Endodermal cell (in vitro differentiated cells): ENCODE data around the gene GAA. TPM values are rescaled to one million over a fixed set of nuclear protein-coding genes. Genes with fewer than 3 reads are reported as not detected.

Experiments used
- DNase-seq: peaks from one replicate; pipeline ENCODE4 v3.0.0-alpha.2; 2017
- H3K27ac ChIP-seq: 2 replicates; pipeline ENCODE4 v1.5.1; 2013; ENCODE audit warnings: mild to moderate bottlenecking, low read depth, low read length, moderate library complexity
- H3K27me3 ChIP-seq: 2 replicates; pipeline ENCODE4 v1.6.1; 2013; ENCODE audit warnings: mild to moderate bottlenecking, low read length, moderate library complexity; ENCODE audit not compliant: insufficient read depth, control insufficient read depth, poor library complexity, severe bottlenecking
- H3K36me3 ChIP-seq: 2 replicates; pipeline ENCODE4 v1.7.0; 2013; ENCODE audit warnings: mild to moderate bottlenecking, low read length, moderate library complexity; ENCODE audit not compliant: control insufficient read depth, insufficient read depth
- H3K4me1 ChIP-seq: one replicate; pipeline ENCODE4 v1.7.0; 2013; ENCODE audit warnings: low read length; ENCODE audit not compliant: control insufficient read depth, insufficient read depth
- H3K4me3 ChIP-seq: 2 replicates; pipeline ENCODE4 v1.5.1; 2013; ENCODE audit warnings: mild to moderate bottlenecking, low read length, moderate library complexity
- H3K9ac ChIP-seq: 2 replicates; pipeline ENCODE4 v1.6.1; 2013; ENCODE audit warnings: mild to moderate bottlenecking, low read length, moderate library complexity; ENCODE audit not compliant: poor library complexity, severe bottlenecking; ENCODE audit errors: extremely low read depth
- H3K9me3 ChIP-seq: 2 replicates; pipeline ENCODE4 v1.6.1; 2013; ENCODE audit warnings: mild to moderate bottlenecking, low read length, moderate library complexity; ENCODE audit not compliant: control insufficient read depth
- H3K27ac Mint-ChIP-seq: 2 replicates; pipeline ENCODE4 v1.8.0; 2020; ENCODE audit warnings: mixed read lengths
- H3K27me3 Mint-ChIP-seq: 2 replicates; pipeline ENCODE4 v1.8.0; 2021; ENCODE audit warnings: mild to moderate bottlenecking, mixed read lengths; ENCODE audit not compliant: insufficient read depth
- H3K36me3 Mint-ChIP-seq: 2 replicates; pipeline ENCODE4 v1.8.0; 2020; ENCODE audit warnings: low read depth, mixed read lengths
- H3K4me1 Mint-ChIP-seq: 2 replicates; pipeline ENCODE4 v1.8.0; 2020; ENCODE audit warnings: mixed read lengths
- H3K4me3 Mint-ChIP-seq: 2 replicates; pipeline ENCODE4 v1.8.0; 2020; ENCODE audit warnings: mild to moderate bottlenecking, moderate library complexity, mixed read lengths
- H3K9me3 Mint-ChIP-seq: 2 replicates; pipeline ENCODE4 v1.8.0; 2020; ENCODE audit warnings: mild to moderate bottlenecking, mixed read lengths
- WGBS, 2 experiments: methylation state at CpG; one replicate each; pipeline versions ENCODE4 v1.1.5 to v1.1.7; 2013; ENCODE audit warnings: missing lambda C conversion rate in 2 of 2, mixed read lengths in 1 of 2; ENCODE audit not compliant: insufficient coverage in 1 of 2, insufficient read length in 1 of 2; 5-methylcytosine and 5-hydroxymethylcytosine counted together
- total RNA-seq, 2 donors: library from RNA; stranded (reverse); fragmentation: NEBNext Ultra II Directional in 1 of 2; extraction: Animal tissue kit (Norgen Biotek cat#: 25700) in 1 of 2; gene quantifications; 2 replicates in 1 of 2; 3 replicates in 1 of 2; pipeline ENCODE4 v1.2.1, GENCODE V29; 2021
- TF ChIP-seq, protein P1 (sequence below): fragments of 200-600 bp; sonication (generic); conservative IDR thresholded peaks from 2 replicates; pipeline ENCODE4 v1.5.0; 2021; ENCODE audit warnings: antibody characterized with exemption, mild to moderate bottlenecking

GAA gene
- total RNA-seq, 2 donors from 2014 or later = 46.4 to 72.3 TPM

GRCh38 chr17:80080081-80080480, 21.3 kb upstream of the GAA start:
- H3K9me3 ChIP-seq = peaks cover 4% of the 10 kb centered on the region
- H3K4me1 ChIP-seq = no peaks in the 10 kb centered on the region
- Mint-ChIP-seq H3K9me3 (peaks cover 5% of the 10 kb centered on the region), H3K36me3 (peaks cover 7% of the 10 kb centered on the region), H3K27ac (no peak overlapping the region), H3K27me3 (no peaks in the 10 kb centered on the region), H3K4me1 (peaks cover 1% of the 10 kb centered on the region), H3K4me3 (no peak overlapping the region)
- no peak overlapping the region for H3K4me3 ChIP-seq
- TF ChIP-seq, protein P1, sequence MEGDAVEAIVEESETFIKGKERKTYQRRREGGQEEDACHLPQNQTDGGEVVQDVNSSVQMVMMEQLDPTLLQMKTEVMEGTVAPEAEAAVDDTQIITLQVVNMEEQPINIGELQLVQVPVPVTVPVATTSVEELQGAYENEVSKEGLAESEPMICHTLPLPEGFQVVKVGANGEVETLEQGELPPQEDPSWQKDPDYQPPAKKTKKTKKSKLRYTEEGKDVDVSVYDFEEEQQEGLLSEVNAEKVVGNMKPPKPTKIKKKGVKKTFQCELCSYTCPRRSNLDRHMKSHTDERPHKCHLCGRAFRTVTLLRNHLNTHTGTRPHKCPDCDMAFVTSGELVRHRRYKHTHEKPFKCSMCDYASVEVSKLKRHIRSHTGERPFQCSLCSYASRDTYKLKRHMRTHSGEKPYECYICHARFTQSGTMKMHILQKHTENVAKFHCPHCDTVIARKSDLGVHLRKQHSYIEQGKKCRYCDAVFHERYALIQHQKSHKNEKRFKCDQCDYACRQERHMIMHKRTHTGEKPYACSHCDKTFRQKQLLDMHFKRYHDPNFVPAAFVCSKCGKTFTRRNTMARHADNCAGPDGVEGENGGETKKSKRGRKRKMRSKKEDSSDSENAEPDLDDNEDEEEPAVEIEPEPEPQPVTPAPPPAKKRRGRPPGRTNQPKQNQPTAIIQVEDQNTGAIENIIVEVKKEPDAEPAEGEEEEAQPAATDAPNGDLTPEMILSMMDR = no peak
- no peak overlapping the region for H3K27ac ChIP-seq
- H3K9ac ChIP-seq = no peak overlapping the region
- 91 to 92% methylated on average over 4 to 5 of the region's 6 CpGs for WGBS, 2 experiments
- H3K36me3 ChIP-seq = no peaks in the 10 kb centered on the region
- no peaks in the 10 kb centered on the region for H3K27me3 ChIP-seq
- no peak for DNase-seq

DNA sequence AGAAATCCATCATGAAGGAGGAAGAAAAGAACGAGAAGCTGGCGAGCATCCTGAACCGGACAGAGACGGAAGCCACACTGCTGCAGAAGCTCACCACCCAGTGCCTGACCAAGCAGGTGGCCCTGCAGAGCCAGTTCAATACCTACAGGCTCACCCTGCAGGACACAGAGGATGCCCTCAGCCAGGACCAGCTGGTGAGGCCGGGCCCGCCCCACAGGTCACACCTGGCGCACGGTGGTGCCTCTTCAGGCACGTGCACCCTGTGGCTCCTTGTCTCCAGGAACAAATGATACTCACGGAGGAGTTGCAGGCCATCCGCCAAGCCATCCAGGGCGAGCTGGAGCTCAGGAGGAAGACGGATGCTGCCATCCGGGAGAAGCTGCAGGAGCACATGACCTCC, 19.8 kb upstream of the GAA start:
- Mint-ChIP-seq H3K9me3 (peaks cover 5% of the 10 kb centered on the region), H3K27me3 (no peaks in the 10 kb centered on the region), H3K4me1 (peaks cover 1% of the 10 kb centered on the region), H3K36me3 (peaks cover 7% of the 10 kb centered on the region), H3K27ac (no peak overlapping the region), H3K4me3 (no peak overlapping the region)
- H3K27me3 ChIP-seq = no peaks in the 10 kb centered on the region
- H3K4me3 ChIP-seq = no peak overlapping the region
- no peaks in the 10 kb centered on the region for H3K4me1 ChIP-seq
- 94% methylated on average over 8 to 14 of the region's 14 CpGs for WGBS, 2 experiments
- H3K27ac ChIP-seq = no peak overlapping the region
- peaks cover 4% of the 10 kb centered on the region for H3K9me3 ChIP-seq
- DNase-seq = no peak
- TF ChIP-seq, protein P1 = no peak
- H3K36me3 ChIP-seq = no peaks in the 10 kb centered on the region
- no peak overlapping the region for H3K9ac ChIP-seq

DNA sequence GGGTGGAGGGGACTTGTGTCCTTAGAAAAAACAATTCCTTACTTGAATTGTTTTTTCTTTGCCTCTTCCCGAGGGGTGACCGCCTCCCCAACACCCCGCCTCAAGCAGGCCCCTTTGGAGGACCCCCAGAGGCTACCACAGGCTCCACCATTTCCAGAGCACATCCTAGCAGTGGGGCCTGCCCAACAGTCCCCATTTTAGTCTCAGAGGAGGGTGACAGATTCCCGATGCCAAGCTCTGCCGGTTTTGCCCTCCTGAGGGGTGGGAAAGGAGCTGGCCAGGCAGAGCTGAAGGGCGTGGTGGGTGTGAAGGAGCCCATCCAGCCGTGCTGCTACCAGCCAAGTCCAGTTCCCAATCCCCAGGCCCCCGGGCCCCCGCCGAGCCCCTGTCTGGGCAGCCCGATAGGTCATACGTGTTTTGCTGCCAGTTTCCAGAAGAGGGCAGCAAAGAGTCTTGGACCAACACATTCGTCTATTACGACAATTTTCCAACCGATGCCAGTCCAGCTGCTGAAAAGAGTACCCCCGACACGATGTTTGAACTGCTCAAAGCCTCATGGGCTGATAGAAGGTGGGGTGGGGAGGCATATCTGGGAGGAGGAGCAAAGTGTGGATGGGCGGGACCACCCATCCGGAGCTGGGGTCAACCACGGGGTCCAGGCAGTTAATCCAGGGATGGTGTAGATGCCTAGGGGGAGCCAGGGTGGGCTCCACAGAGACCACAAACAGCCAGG, 18.8 kb upstream of the GAA start:
- Histone ChIP-seq H3K27me3 (no peaks in the 10 kb centered on the region), H3K36me3 (no peaks in the 10 kb centered on the region), H3K4me3 (no peak overlapping the region), H3K9ac (no peak overlapping the region), H3K27ac (no peak overlapping the region), H3K4me1 (no peaks in the 10 kb centered on the region), H3K9me3 (peaks cover under 1% of the 10 kb centered on the region)
- Mint-ChIP-seq H3K27me3 (no peaks in the 10 kb centered on the region), H3K4me1 (peaks cover 1% of the 10 kb centered on the region), H3K27ac (no peak overlapping the region), H3K4me3 (no peak overlapping the region), H3K36me3 (peaks cover 5% of the 10 kb centered on the region), H3K9me3 (peaks cover 3% of the 10 kb centered on the region)
- DNase-seq = peak; percentile 95
- TF ChIP-seq, protein P1 = peak; percentile 90
- 39 to 51% methylated on average over 16 to 20 of the region's 20 CpGs for WGBS, 2 experiments
